Endothelial cell of hepatic sinusoid (primary cell): ENCODE results near the gene PLA2G3.
"Not testable (repeated sequence)": the region's sequence is repeated elsewhere in the genome, so short reads cannot be mapped to it uniquely, and the experiment has no call there.

Source experiments
- in situ Hi-C: cut with HindIII; loops from 2 replicates; pipeline ENCODE4 v1.10.0; 2017; ENCODE audit warnings: low sequenced_read_pairs

Gene PLA2G3

GRCh38 chr22:31124811-31125465, 15.4 kb downstream of the PLA2G3 start:
- in situ Hi-C loops = no loop called here

GRCh38 chr22:31124290-31124689, 16.0 kb downstream of the PLA2G3 start:
- in situ Hi-C loops = no loop called here

- in situ Hi-C loops = no loop called here
Measured at GRCh38 chr22:31123292-31123602, 17.1 kb downstream of the PLA2G3 start.

- in situ Hi-C loops = no loop called here
Measured at GRCh38 chr22:31122532-31123291, 17.6 kb downstream of the PLA2G3 start, which contains the start of gene INPP5J. Gene INPP5J (plus strand): TSS chr22:31122966. CDS start chr22:31123015, 49 bp downstream.

- in situ Hi-C loops = no loop called here
Measured at GRCh38 chr22:31122196-31122531, 18.1 kb downstream of the PLA2G3 start.

GRCh38 chr22:31121403-31121802, 18.9 kb downstream of the PLA2G3 start:
- in situ Hi-C loops = no loop called here

- in situ Hi-C loops = no loop called here
Measured at GRCh38 chr22:31120642-31121041, 19.7 kb downstream of the PLA2G3 start.

- in situ Hi-C loops = no loop called here
Measured at GRCh38 chr22:31120230-31120629, 20.1 kb downstream of the PLA2G3 start.

GRCh38 chr22:31119026-31119717, 21.1 kb downstream of the PLA2G3 start:
- in situ Hi-C loops = loop anchor here (5.0 kb wide), 4 partner anchors 53 to 213 kb away; no protein-coding TSS in a partner anchor

- in situ Hi-C loops = loop anchor here (5.0 kb wide), 4 partner anchors 54 to 214 kb away; no protein-coding TSS in a partner anchor
Measured at GRCh38 chr22:31118046-31118820, 22.1 kb downstream of the PLA2G3 start.

GRCh38 chr22:31112547-31113091, 27.7 kb downstream of the PLA2G3 start:
- in situ Hi-C loops = not testable (repeated sequence)

GRCh38 chr22:31107894-31108218, 32.5 kb downstream of the PLA2G3 start:
- in situ Hi-C loops = no loop called here

GRCh38 chr22:31107178-31107893, 33.0 kb downstream of the PLA2G3 start, which contains the start of gene SELENOM:
Gene SELENOM (minus strand): TSS chr22:31107568. CDS start chr22:31107505, 63 bp downstream.
- in situ Hi-C loops = no loop called here

GRCh38 chr22:31106731-31107177, 33.6 kb downstream of the PLA2G3 start:
- in situ Hi-C loops = no loop called here

- in situ Hi-C loops = no loop called here
Measured at GRCh38 chr22:31106001-31106571, 34.2 kb downstream of the PLA2G3 start.

- in situ Hi-C loops = no loop called here
Measured at GRCh38 chr22:31105282-31105929, 34.9 kb downstream of the PLA2G3 start.

- in situ Hi-C loops = no loop called here
Measured at GRCh38 chr22:31104869-31105268, 35.4 kb downstream of the PLA2G3 start.

- in situ Hi-C loops = no loop called here
Measured at GRCh38 chr22:31103899-31104694, 36.2 kb downstream of the PLA2G3 start.
